ENCODE data around the gene COG4. TPM values are rescaled to one million over a fixed set of nuclear protein-coding genes. Genes with fewer than 3 reads are reported as not detected.

The COG4 gene
- 10 to 100 TPM; 66.5 to 68.9 TPM for total RNA-seq
- polyA plus RNA-seq: 10 to 100 TPM; 37.0 to 70.4 TPM

DNA sequence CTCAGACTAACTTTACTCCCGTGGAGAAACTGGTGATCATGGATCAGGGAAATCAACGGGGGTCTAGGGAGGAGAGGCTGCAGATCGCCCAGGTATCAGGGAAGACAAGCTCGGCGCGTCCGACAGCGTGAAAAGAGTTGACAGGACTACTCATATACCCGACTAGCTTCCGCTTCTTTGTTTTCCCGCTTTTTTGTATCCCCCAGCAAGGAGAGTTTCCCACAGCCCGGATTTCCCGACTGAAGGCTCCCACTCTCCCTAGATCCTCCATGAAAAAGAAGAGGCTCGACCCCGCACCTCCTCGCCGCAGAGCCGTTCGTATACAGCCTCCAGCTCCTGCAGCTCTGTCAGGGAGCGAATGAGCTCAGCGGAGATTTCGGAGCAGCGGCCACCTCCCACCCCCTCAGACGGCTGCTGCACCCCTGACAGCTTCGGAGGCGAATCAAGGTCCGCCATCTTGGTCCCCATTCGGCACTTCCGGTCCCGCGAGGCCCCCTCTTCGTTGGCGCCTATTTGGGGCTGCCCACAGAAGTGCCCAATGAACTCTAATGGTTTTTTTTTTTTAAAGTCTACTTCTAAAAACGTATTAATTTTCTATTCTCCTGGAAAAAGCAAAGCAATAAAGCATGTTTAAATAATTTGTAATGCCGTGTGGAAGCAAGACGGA lies at the start of gene COG4:
Gene COG4 (minus strand): TSS at position 479 of the 667 bp plus-strand sequence. CDS start 11 bp downstream, at position 468.
- Mint-ChIP-seq H3K36me3 (peaks cover 13 to 54% of the 10 kb centered on the region in 2 donors), H3K4me3 (peak within 1 kb of the TSS; percentile 96 to 99 (median 98)), H3K27ac (peak within 1 kb of the TSS; percentile 97 to 100 (median 99)), H3K4me1 (peaks cover 35 to 75% (median 54%) of the 10 kb centered on the region in 4 donors), H3K9me3 (peaks cover 0 to 2% (median 0%) of the 10 kb centered on the region in 8 donors), H3K27me3 (no peaks in the 10 kb centered on the region)
- Histone ChIP-seq H3K27me3 (ENCODE audit: insufficient read depth, low read length) (no peaks in the 10 kb centered on the region), H3K4me1 (ENCODE audit: insufficient read depth, low read length) (peaks cover 64% of the 10 kb centered on the region), H3K27ac (ENCODE audit: low read depth, low read length) (peak within 1 kb of the TSS; percentile 86), H3K9me3 (ENCODE audit: control insufficient read depth in 1 of 2, low read length in 2 of 2) (no peaks in the 10 kb centered on the region), H3K36me3 (ENCODE audit: insufficient read depth, low read length) (peaks cover 13% of the 10 kb centered on the region), H3K4me3 (ENCODE audit: low read length in 2 of 2) (peak within 1 kb of the TSS; percentile 90 to 97)
- peak; percentile 90 to 94 (median 91) for DNase-seq
- intact Hi-C loops (cut with micrococcal nuclease): loop anchor here (1.0 to 5.0 kb wide), 5 partner anchors 84 to 271 kb away; partner anchors contain the start of genes DDX19A, EXOSC6 and ST3GAL2
- ChIA-PET CTCF (ENCODE audit: partially characterized antibody) (interaction anchor here (0.9 to 5.8 kb wide), 5 partner anchors 10 to 155 kb away, joined by 4 to 30 read pairs (median 5); no protein-coding TSS in a partner anchor), POLR2A (ENCODE audit: partially characterized antibody) (interaction anchor here (0.7 to 4.8 kb wide), 14 partner anchors 9 to 272 kb away, joined by 3 to 58 read pairs (median 6); partner anchors contain the start of genes AARS1, DDX19A, DDX19B and EXOSC6)

DNA sequence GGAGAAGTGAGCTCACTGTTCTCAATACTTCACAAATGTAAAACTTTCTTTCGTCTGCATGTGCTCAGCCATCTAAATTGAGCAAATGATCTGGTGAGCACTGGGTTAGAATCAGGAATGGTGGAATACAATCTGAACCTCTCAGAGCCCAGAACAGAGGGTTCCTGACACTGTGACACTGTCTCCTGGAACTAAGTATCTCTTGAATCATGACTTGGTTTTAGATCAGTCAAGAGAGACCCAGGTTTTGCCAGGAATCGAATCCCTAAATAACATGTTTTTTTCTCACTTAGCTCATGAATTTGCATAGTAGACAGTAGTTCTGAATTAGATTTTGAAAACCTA lies 49.5 kb upstream of the COG4 start:
- no peak overlapping the region for H3K27ac ChIP-seq (ENCODE audit: low read depth, low read length)
- H3K9me3 ChIP-seq (ENCODE audit: control insufficient read depth in 1 of 2, low read length in 2 of 2): no peaks in the 10 kb centered on the region
- H3K36me3 Mint-ChIP-seq: peaks cover 40 to 64% of the 10 kb centered on the region in 2 donors
- H3K36me3 ChIP-seq (ENCODE audit: insufficient read depth, low read length): peaks cover 57% of the 10 kb centered on the region
- H3K4me3 Mint-ChIP-seq: no peak overlapping the region
- DNase-seq: no peak
- H3K4me3 ChIP-seq (ENCODE audit: low read length in 2 of 2): no peak overlapping the region
- POLR2A ChIA-PET (ENCODE audit: partially characterized antibody): no interaction called here
- H3K4me1 ChIP-seq (ENCODE audit: insufficient read depth, low read length): peaks cover 3% of the 10 kb centered on the region
- H3K27me3 Mint-ChIP-seq: no peaks in the 10 kb centered on the region
- H3K27ac Mint-ChIP-seq: peak overlapping the region in 5 of 7 donors; percentile 48 to 68 (median 57)
- no peaks in the 10 kb centered on the region for H3K9me3 Mint-ChIP-seq
- H3K27me3 ChIP-seq (ENCODE audit: insufficient read depth, low read length): no peaks in the 10 kb centered on the region
- H3K4me1 Mint-ChIP-seq: peaks cover 8 to 13% (median 12%) of the 10 kb centered on the region in 4 donors
- intact Hi-C loops (cut with micrococcal nuclease): no loop called here
- CTCF ChIA-PET (ENCODE audit: partially characterized antibody): no interaction called here

DNA sequence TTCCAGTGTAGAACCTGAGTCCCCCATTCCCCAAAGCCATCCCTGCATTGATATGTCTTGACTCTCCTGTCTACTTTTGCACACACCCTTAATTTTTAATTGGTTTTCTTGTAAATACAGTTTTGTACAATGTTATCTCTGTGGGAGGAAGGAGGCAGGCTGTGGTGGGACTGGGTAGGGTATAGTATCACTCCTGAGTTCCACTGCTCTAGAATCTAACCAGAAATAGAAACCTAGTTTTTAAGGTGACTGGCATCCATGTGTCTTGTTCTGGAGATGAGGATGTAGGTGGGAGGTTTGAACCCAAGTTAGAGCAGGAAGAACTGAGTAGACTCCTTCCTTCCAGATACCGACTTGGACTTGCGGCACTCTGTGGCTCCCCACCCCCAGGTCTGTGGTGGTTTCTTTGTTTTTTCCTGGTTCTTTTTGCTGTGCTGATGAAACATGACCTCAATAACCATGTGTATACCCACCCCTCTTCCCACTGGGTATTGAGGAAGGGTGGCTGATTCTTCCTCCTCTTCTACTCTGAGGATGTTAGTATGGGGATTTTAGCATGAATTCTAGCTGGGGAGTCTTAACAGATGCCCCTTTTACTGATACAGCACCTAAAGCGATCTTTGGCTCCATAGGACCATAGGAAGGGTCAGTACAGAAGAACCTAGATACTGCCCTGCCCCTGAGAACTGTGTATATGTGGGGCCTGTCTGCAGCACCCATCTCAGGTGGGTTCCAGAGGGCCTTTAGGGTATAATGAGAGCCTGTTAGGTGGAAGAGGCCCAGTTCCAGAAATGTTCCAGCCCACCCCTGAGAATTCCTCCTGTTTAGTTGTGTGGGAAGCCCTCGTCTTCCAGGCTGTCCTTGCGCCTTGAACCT lies 48.9 kb upstream of the COG4 start:
- Histone ChIP-seq H3K4me3 (ENCODE audit: low read length in 2 of 2) (no peak overlapping the region), H3K27me3 (ENCODE audit: insufficient read depth, low read length) (no peaks in the 10 kb centered on the region), H3K36me3 (ENCODE audit: insufficient read depth, low read length) (peaks cover 63% of the 10 kb centered on the region), H3K4me1 (ENCODE audit: insufficient read depth, low read length) (peaks cover 3% of the 10 kb centered on the region), H3K27ac (ENCODE audit: low read depth, low read length) (no peak overlapping the region), H3K9me3 (ENCODE audit: control insufficient read depth in 1 of 2, low read length in 2 of 2) (no peaks in the 10 kb centered on the region)
- CTCF ChIA-PET (ENCODE audit: partially characterized antibody): no interaction called here
- Mint-ChIP-seq H3K4me1 (peaks cover 8 to 13% (median 12%) of the 10 kb centered on the region in 4 donors), H3K4me3 (no peak overlapping the region), H3K27ac (peak overlapping the region in 6 of 7 donors; percentile 37 to 75 (median 58)), H3K27me3 (no peaks in the 10 kb centered on the region), H3K36me3 (peaks cover 42 to 70% of the 10 kb centered on the region in 2 donors), H3K9me3 (no peaks in the 10 kb centered on the region)
- intact Hi-C loops (cut with micrococcal nuclease): no loop called here
- POLR2A ChIA-PET (ENCODE audit: partially characterized antibody): no interaction called here
- DNase-seq: no peak

- Mint-ChIP-seq H3K4me1 (peaks cover 8 to 13% (median 11%) of the 10 kb centered on the region in 4 donors), H3K36me3 (peaks cover 47 to 75% of the 10 kb centered on the region in 2 donors), H3K4me3 (no peak overlapping the region), H3K27me3 (no peaks in the 10 kb centered on the region), H3K9me3 (no peaks in the 10 kb centered on the region), H3K27ac (peak overlapping the region in 3 of 7 donors; percentile 26 to 68 (median 37))
- DNase-seq: no peak
- POLR2A ChIA-PET (ENCODE audit: partially characterized antibody): no interaction called here
- H3K36me3 ChIP-seq (ENCODE audit: insufficient read depth, low read length): peaks cover 70% of the 10 kb centered on the region
- H3K4me3 ChIP-seq (ENCODE audit: low read length in 2 of 2): no peak overlapping the region
- H3K27me3 ChIP-seq (ENCODE audit: insufficient read depth, low read length): no peaks in the 10 kb centered on the region
- intact Hi-C loops (cut with micrococcal nuclease): no loop called here
- no peak overlapping the region for H3K27ac ChIP-seq (ENCODE audit: low read depth, low read length)
- CTCF ChIA-PET (ENCODE audit: partially characterized antibody): no interaction called here
- H3K4me1 ChIP-seq (ENCODE audit: insufficient read depth, low read length): peaks cover 3% of the 10 kb centered on the region
- no peaks in the 10 kb centered on the region for H3K9me3 ChIP-seq (ENCODE audit: control insufficient read depth in 1 of 2, low read length in 2 of 2)
Measured at GRCh38 chr16:70571623-70572022, 48.3 kb upstream of the COG4 start.

- H3K36me3 ChIP-seq (ENCODE audit: insufficient read depth, low read length): peaks cover 75% of the 10 kb centered on the region
- H3K9me3 ChIP-seq (ENCODE audit: control insufficient read depth in 1 of 2, low read length in 2 of 2): no peaks in the 10 kb centered on the region
- no peaks in the 10 kb centered on the region for H3K27me3 ChIP-seq (ENCODE audit: insufficient read depth, low read length)
- no peak overlapping the region for H3K27ac ChIP-seq (ENCODE audit: low read depth, low read length)
- Mint-ChIP-seq H3K4me3 (no peak overlapping the region), H3K4me1 (peaks cover 4 to 13% (median 7%) of the 10 kb centered on the region in 4 donors), H3K27me3 (no peaks in the 10 kb centered on the region), H3K36me3 (peaks cover 47 to 77% of the 10 kb centered on the region in 2 donors), H3K27ac (peak overlapping the region in 4 of 7 donors; percentile 8 to 52 (median 31)), H3K9me3 (no peaks in the 10 kb centered on the region)
- H3K4me1 ChIP-seq (ENCODE audit: insufficient read depth, low read length): no peaks in the 10 kb centered on the region
- POLR2A ChIA-PET (ENCODE audit: partially characterized antibody): no interaction called here
- CTCF ChIA-PET (ENCODE audit: partially characterized antibody): no interaction called here
- intact Hi-C loops (cut with micrococcal nuclease): no loop called here
- H3K4me3 ChIP-seq (ENCODE audit: low read length in 2 of 2): no peak overlapping the region
- no peak for DNase-seq
Measured at GRCh38 chr16:70570967-70571570, 47.7 kb upstream of the COG4 start.

DNA sequence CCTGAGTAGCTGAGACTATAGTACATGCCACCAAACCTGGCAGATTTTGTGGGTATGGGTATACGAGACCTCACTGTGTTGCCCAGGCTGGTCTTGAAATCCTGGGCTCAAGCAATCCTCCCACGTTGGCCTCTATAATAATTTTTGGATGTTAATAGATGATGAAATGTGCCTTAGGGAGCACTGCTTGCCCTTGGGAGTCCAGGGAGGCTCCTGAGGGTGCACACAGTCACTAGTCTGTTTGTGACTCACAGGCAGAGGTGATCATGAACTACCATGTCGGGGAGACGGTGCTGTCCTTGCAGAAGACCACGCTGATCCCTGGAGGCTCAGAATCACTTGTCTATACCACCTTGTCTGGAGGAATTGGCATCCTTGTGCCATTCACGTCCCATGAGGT lies 46.4 kb upstream of the COG4 start:
- DNase-seq: no peak
- Histone ChIP-seq H3K27me3 (ENCODE audit: insufficient read depth, low read length) (no peaks in the 10 kb centered on the region), H3K4me1 (ENCODE audit: insufficient read depth, low read length) (no peaks in the 10 kb centered on the region), H3K36me3 (ENCODE audit: insufficient read depth, low read length) (peaks cover 86% of the 10 kb centered on the region), H3K4me3 (ENCODE audit: low read length in 2 of 2) (no peak overlapping the region), H3K9me3 (ENCODE audit: control insufficient read depth in 1 of 2, low read length in 2 of 2) (no peaks in the 10 kb centered on the region), H3K27ac (ENCODE audit: low read depth, low read length) (no peak overlapping the region)
- no peaks in the 10 kb centered on the region for H3K27me3 Mint-ChIP-seq
- peak overlapping the region in 2 of 7 donors; percentile 31 to 52 for H3K27ac Mint-ChIP-seq
- ChIA-PET POLR2A (ENCODE audit: partially characterized antibody) (no interaction called here), CTCF (ENCODE audit: partially characterized antibody) (no interaction called here)
- H3K36me3 Mint-ChIP-seq: peaks cover 55 to 88% of the 10 kb centered on the region in 2 donors
- H3K4me1 Mint-ChIP-seq: peaks cover 4 to 9% (median 7%) of the 10 kb centered on the region in 4 donors
- intact Hi-C loops (cut with micrococcal nuclease): no loop called here
- H3K9me3 Mint-ChIP-seq: no peaks in the 10 kb centered on the region
- no peak overlapping the region for H3K4me3 Mint-ChIP-seq

Measured in CD4-positive, alpha-beta memory T cell (primary cell).